Liver (tissue), 9 donors: Measurements from ENCODE around the gene LYSMD2. TPM values are rescaled to one million over a fixed set of nuclear protein-coding genes. Genes with fewer than 3 reads are reported as not detected.

ENCODE experiments used
- DNase-seq: peaks from one replicate; pipeline ENCODE4 v3.0.0-alpha.2; 2017; ENCODE audit warnings: low spot score
- H3K27ac ChIP-seq, 2 donors: one replicate each; pipeline ENCODE4 v1.7.0; 2013; ENCODE audit warnings: inconsistent platforms in 2 of 2, low read length in 2 of 2, control low read depth in 1 of 2, low read depth in 1 of 2, mild to moderate bottlenecking in 1 of 2
- H3K27me3 ChIP-seq, 4 donors: one replicate each; pipeline versions ENCODE4 v1.6.1 to v1.7.0; 2013; ENCODE audit warnings: low read length in 3 of 4, inconsistent platforms in 1 of 4, mild to moderate bottlenecking in 1 of 4, moderate library complexity in 1 of 4; ENCODE audit not compliant: control insufficient read depth in 4 of 4, insufficient read depth in 4 of 4
- H3K36me3 ChIP-seq, 4 donors: one replicate each; pipeline versions ENCODE4 v1.6.1 to v1.7.0; 2013; ENCODE audit warnings: low read length in 3 of 4, mild to moderate bottlenecking in 3 of 4, low read depth in 1 of 4, moderate library complexity in 1 of 4; ENCODE audit not compliant: control insufficient read depth in 4 of 4, insufficient read depth in 3 of 4
- H3K4me1 ChIP-seq, 4 donors: one replicate each; pipeline versions ENCODE4 v1.6.1 to v1.7.0; 2013; ENCODE audit warnings: low read length in 3 of 4, mild to moderate bottlenecking in 3 of 4, moderate library complexity in 1 of 4; ENCODE audit not compliant: control insufficient read depth in 4 of 4, insufficient read depth in 4 of 4
- H3K4me3 ChIP-seq, 3 donors: one replicate each; pipeline versions ENCODE4 v1.6.1 to v1.7.0; 2013; ENCODE audit warnings: low read length in 3 of 3, control low read depth in 1 of 3, low read depth in 1 of 3, mild to moderate bottlenecking in 1 of 3
- H3K9ac ChIP-seq, 2 donors: one replicate each; pipeline ENCODE4 v1.7.0; 2013; ENCODE audit warnings: low read length in 2 of 2, mild to moderate bottlenecking in 2 of 2, moderate library complexity in 2 of 2, control low read depth in 1 of 2, low read depth in 1 of 2
- H3K9me3 ChIP-seq, 4 donors: one replicate each; pipeline versions ENCODE4 v1.6.1 to v1.7.0; 2013; ENCODE audit warnings: low read length in 3 of 4; ENCODE audit not compliant: control insufficient read depth in 4 of 4
- FOXA1 ChIP-seq: IDR thresholded peaks from 2 replicates; pipeline ENCODE4 v1.6.1; 2016; ENCODE audit warnings: antibody characterized with exemption
- FOXA2 ChIP-seq: IDR thresholded peaks from 2 replicates; pipeline ENCODE4 v1.6.1; 2016; ENCODE audit warnings: antibody characterized with exemption
- HNF4A ChIP-seq, 2 donors: conservative IDR thresholded peaks; 2 replicates each; pipeline ENCODE4 v1.6.1; 2016; ENCODE audit warnings: antibody characterized with exemption in 2 of 2, mild to moderate bottlenecking in 2 of 2
- HNF4G ChIP-seq: IDR thresholded peaks from 2 replicates; pipeline ENCODE4 v1.6.1; 2016; ENCODE audit warnings: antibody characterized with exemption
- NR2F2 ChIP-seq: IDR thresholded peaks from 2 replicates; pipeline ENCODE4 v1.6.1; 2016; ENCODE audit warnings: antibody characterized with exemption
- RAD21 ChIP-seq, 2 donors: IDR thresholded peaks; 2 replicates each; pipeline ENCODE4 v1.6.1; 2016; ENCODE audit warnings: antibody characterized with exemption in 2 of 2, mild to moderate bottlenecking in 2 of 2
- YY1 ChIP-seq: IDR thresholded peaks from 2 replicates; pipeline ENCODE4 v1.6.1; 2016; ENCODE audit warnings: antibody characterized with exemption, mild to moderate bottlenecking
- WGBS: extraction: QIAGEN DNeasy Blood & Tissue Kit; methylation state at CpG from one replicate; pipeline ENCODE4 v1.1.7; 2013; 5-methylcytosine and 5-hydroxymethylcytosine counted together
- polyA plus RNA-seq, 2 donors: library from polyadenylated mRNA; stranded (reverse) in 1 of 2; unstranded in 1 of 2; fragments of 200-250 nt in 1 of 2; fragments of >200 nt in 1 of 2; fragmentation: Nextera tagmentation in 1 of 2; extraction: Ambion mirVana in 1 of 2; gene quantifications; one replicate each; pipeline versions ENCODE4 v1.2.1 to v1.2.3, GENCODE V29; 2013 to 2015
- total RNA-seq, 2 donors: library from RNA; depleted of rRNA; stranded (reverse); fragments of >200 nt; gene quantifications; one replicate each; pipeline ENCODE4 v1.2.3, GENCODE V29; 2014
- TF ChIP-seq, protein P1 (sequence below): fragments of 150-350 bp; IDR thresholded peaks from 2 replicates; pipeline ENCODE4 v1.5.1; 2017; ENCODE audit warnings: improper control_type of control experiment, low read depth, low read length; ENCODE audit not compliant: missing input control
- TF ChIP-seq, protein P2 (sequence below): IDR thresholded peaks from 2 replicates; pipeline ENCODE4 v1.6.1; 2016; ENCODE audit warnings: antibody characterized with exemption
- TF ChIP-seq, protein P3 (sequence below): IDR thresholded peaks from 2 replicates; pipeline ENCODE4 v1.6.1; 2016; ENCODE audit warnings: antibody characterized with exemption
- donor health status: healthy.
- donor health status: healthy.
- donor health status: healthy.
- donor health status: healthy.
- donor health status: healthy.

The LYSMD2 gene
- total and polyA plus RNA-seq, 4 donors, result 5.2 to 9.4 (median 6.5) TPM

GRCh38 chr15:51776952-51777569, 39.6 kb upstream of the LYSMD2 start:
- no peak overlapping the region for H3K4me3 ChIP-seq
- no peaks in the 10 kb centered on the region for H3K9me3 ChIP-seq
- TF ChIP-seq, protein P1, sequence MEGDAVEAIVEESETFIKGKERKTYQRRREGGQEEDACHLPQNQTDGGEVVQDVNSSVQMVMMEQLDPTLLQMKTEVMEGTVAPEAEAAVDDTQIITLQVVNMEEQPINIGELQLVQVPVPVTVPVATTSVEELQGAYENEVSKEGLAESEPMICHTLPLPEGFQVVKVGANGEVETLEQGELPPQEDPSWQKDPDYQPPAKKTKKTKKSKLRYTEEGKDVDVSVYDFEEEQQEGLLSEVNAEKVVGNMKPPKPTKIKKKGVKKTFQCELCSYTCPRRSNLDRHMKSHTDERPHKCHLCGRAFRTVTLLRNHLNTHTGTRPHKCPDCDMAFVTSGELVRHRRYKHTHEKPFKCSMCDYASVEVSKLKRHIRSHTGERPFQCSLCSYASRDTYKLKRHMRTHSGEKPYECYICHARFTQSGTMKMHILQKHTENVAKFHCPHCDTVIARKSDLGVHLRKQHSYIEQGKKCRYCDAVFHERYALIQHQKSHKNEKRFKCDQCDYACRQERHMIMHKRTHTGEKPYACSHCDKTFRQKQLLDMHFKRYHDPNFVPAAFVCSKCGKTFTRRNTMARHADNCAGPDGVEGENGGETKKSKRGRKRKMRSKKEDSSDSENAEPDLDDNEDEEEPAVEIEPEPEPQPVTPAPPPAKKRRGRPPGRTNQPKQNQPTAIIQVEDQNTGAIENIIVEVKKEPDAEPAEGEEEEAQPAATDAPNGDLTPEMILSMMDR, result peak; percentile 75
- TF ChIP-seq RAD21 (IDR thresholded peaks at IDR 0.05) (peak; percentile 82 to 93), YY1 (no peak), HNF4A (conservative IDR thresholded peaks at IDR 0.05) (peak; percentile 49 to 56)
- H3K27ac ChIP-seq, result no peak overlapping the region
- peak overlapping the region in 1 of 2 donors; percentile 28 for H3K9ac ChIP-seq
- DNase-seq, result peak; percentile 53
- H3K36me3 ChIP-seq, result no peaks in the 10 kb centered on the region
- H3K27me3 ChIP-seq, result no peaks in the 10 kb centered on the region
- H3K4me1 ChIP-seq, result peaks cover 0 to 10% (median 6%) of the 10 kb centered on the region in 4 donors
- 38% methylated on average over 6 of the region's 6 CpGs for WGBS

DNA sequence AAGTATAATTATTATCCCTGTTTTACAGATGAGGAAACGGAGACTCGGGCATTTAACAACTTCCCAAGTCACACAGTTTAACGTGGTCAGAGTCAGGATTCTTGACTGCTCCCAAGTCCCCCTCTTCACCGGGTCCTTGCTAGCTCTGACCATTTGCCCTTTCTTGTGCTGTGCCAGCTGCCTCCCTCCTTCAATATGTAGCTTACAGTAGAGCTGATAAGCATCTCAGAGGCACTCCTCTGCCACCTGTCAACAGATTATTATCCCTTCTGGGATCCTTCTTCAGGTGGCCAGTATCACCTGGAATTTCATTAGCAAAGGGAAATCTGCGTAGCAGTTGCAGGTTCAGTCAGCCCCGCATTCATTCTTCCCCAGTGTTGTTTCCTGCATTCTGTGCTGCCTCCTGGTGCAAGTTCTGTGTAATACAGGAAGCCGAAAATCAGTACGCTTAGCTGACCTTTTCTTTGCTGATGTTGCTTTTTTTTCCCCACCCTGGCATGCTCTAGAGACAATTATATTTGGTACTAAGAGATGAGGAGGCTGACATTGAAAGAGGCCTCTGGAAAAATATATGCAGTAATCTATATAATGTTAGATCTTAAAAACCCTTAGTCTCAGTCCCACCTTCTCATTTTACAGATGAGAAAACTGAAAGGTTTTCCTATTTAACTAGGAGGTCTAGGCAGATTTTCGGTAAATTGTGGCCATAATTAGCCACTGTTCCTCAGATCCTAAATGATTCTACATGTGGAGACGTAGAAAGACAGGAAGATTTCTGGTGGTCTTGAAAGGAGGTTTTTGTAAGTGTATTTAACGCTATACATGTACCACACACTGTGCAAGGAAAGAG, 38.7 kb upstream of the LYSMD2 start:
- Histone ChIP-seq H3K4me1 (peaks cover 0 to 10% (median 6%) of the 10 kb centered on the region in 4 donors), H3K36me3 (no peaks in the 10 kb centered on the region), H3K9me3 (no peaks in the 10 kb centered on the region), H3K27ac (no peak overlapping the region), H3K4me3 (no peak overlapping the region), H3K27me3 (no peaks in the 10 kb centered on the region), H3K9ac (peak overlapping the region in 1 of 2 donors; percentile 28)
- 49% methylated on average over 11 of the region's 11 CpGs for WGBS
- DNase-seq, result peak; percentile 57
- TF ChIP-seq HNF4G (no peak), FOXA1 (no peak), YY1 (no peak), RAD21 (IDR thresholded peaks at IDR 0.05) (peak; percentile 96 to 98), HNF4A (conservative IDR thresholded peaks at IDR 0.05) (no peak), FOXA2 (no peak), NR2F2 (no peak)
- TF ChIP-seq, protein P1, result peak; percentile 87
- TF ChIP-seq, protein P2, sequence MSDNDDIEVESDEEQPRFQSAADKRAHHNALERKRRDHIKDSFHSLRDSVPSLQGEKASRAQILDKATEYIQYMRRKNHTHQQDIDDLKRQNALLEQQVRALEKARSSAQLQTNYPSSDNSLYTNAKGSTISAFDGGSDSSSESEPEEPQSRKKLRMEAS, result no peak
- TF ChIP-seq, protein P3, sequence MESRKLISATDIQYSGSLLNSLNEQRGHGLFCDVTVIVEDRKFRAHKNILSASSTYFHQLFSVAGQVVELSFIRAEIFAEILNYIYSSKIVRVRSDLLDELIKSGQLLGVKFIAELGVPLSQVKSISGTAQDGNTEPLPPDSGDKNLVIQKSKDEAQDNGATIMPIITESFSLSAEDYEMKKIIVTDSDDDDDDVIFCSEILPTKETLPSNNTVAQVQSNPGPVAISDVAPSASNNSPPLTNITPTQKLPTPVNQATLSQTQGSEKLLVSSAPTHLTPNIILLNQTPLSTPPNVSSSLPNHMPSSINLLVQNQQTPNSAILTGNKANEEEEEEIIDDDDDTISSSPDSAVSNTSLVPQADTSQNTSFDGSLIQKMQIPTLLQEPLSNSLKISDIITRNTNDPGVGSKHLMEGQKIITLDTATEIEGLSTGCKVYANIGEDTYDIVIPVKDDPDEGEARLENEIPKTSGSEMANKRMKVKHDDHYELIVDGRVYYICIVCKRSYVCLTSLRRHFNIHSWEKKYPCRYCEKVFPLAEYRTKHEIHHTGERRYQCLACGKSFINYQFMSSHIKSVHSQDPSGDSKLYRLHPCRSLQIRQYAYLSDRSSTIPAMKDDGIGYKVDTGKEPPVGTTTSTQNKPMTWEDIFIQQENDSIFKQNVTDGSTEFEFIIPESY, result no peak
